HCT116 (cell line): ENCODE results near the gene WDR59. TPM values are rescaled to one million over a fixed set of nuclear protein-coding genes. Genes with fewer than 3 reads are reported as not detected.

Source experiments
- ATAC-seq: fragments of 200-7000 bp; cut with Tn5 transposase; 2 replicates; pipeline ENCODE4 v1.9.1; 2020; ENCODE audit warnings: mild to moderate bottlenecking, moderate library complexity
- BruUV-seq: library from RNA; stranded (reverse); fragments of 400-500 nt; replicated peaks from 2 replicates; lab custom pipeline; 2021; lab: Mats Ljungman, UMichigan
- CTCF ChIA-PET: fragments of 300-600 bp; sonication (Branson Sonifier 250); formaldehyde crosslinking; loops from one replicate; lab custom pipeline; 2021; ENCODE audit warnings: antibody characterized with exemption; lab: Charles Lee
- POLR2A ChIA-PET: fragments of 300-600, 350-600 bp; sonication (Branson Sonifier 250); formaldehyde crosslinking; loops from one replicate; lab custom pipeline; 2021; ENCODE audit warnings: antibody characterized with exemption; lab: Charles Lee
- RAD21 ChIA-PET, 2 experiments: fragments of 300-600 bp; sonication (Branson Sonifier 250); formaldehyde crosslinking; loops; one replicate each; lab custom pipeline; 2023; ENCODE audit warnings: low total read pairs in 2 of 2; ENCODE audit not compliant: uncharacterized antibody in 2 of 2, unreplicated experiment in 2 of 2, low non-redundant PET in 1 of 2; lab: Charles Lee
- DNase-seq: peaks from one replicate; pipeline ENCODE4 v3.0.0-alpha.2; 2010; ENCODE audit warnings: low read depth, low spot score
- H2AFZ ChIP-seq: fragments of 200-600 bp; shearing (Covaris generic), sonication (generic); 2 replicates; pipeline ENCODE4 v1.6.1; 2017; ENCODE audit warnings: low read depth, mixed run types, mixed read lengths, antibody characterized with exemption, low read length; ENCODE audit not compliant: poor library complexity, severe bottlenecking
- H3K27ac ChIP-seq: 2 replicates; pipeline ENCODE4 v1.5.1; 2012; ENCODE audit warnings: low read depth, low read length
- H3K27me3 ChIP-seq: fragments of 200-600 bp; sonication (generic); 2 replicates; pipeline ENCODE4 v1.6.1; 2016; ENCODE audit warnings: mixed run types, low read length, mixed read lengths; ENCODE audit not compliant: insufficient read depth
- H3K36me3 ChIP-seq, 2 experiments: fragments of 200-500 bp in 1 of 2; fragments of 200-600 bp in 1 of 2; sonication (Bioruptor generic) in 1 of 2; sonication (generic) in 1 of 2; 2 replicates each; pipeline versions ENCODE4 v1.5.1 to v1.6.1; 2014 to 2016; ENCODE audit warnings: low read length in 2 of 2, inconsistent platforms in 1 of 2, mixed read lengths in 1 of 2, mixed run types in 1 of 2; ENCODE audit not compliant: insufficient read depth in 2 of 2, control insufficient read depth in 1 of 2
- H3K4me1 ChIP-seq, 2 experiments: fragments of 200-600 bp in 1 of 2; sonication (generic) in 1 of 2; 2 replicates each; pipeline versions ENCODE4 v1.5.1 to v1.6.1; 2012 to 2017; ENCODE audit warnings: low read length in 2 of 2, inconsistent platforms in 1 of 2, mild to moderate bottlenecking in 1 of 2, mixed read lengths in 1 of 2, mixed run types in 1 of 2, moderate library complexity in 1 of 2; ENCODE audit not compliant: insufficient read depth in 2 of 2, control insufficient read depth in 1 of 2
- H3K4me2 ChIP-seq: fragments of 200-600 bp; sonication (generic); 2 replicates; pipeline ENCODE4 v1.6.1; 2017; ENCODE audit warnings: mixed run types, low read length, mixed read lengths
- H3K4me3 ChIP-seq, 2 experiments: fragments of 200-600 bp in 1 of 2; sonication (generic) in 1 of 2; replicated peaks in 1 of 2; 2 replicates each; pipeline ENCODE4 v1.5.1; 2011 to 2016; ENCODE audit warnings: low read length in 2 of 2, control low read depth in 1 of 2, low read depth in 1 of 2, mild to moderate bottlenecking in 1 of 2, mixed read lengths in 1 of 2, mixed run types in 1 of 2
- H3K79me2 ChIP-seq: fragments of 200-600 bp; sonication (generic); 2 replicates; pipeline ENCODE4 v1.6.1; 2017; ENCODE audit warnings: mild to moderate bottlenecking, mixed run types, low read length, moderate library complexity, mixed read lengths; ENCODE audit not compliant: insufficient read depth
- H3K9ac ChIP-seq: fragments of 200-600 bp; sonication (generic); 2 replicates; pipeline ENCODE4 v1.6.1; 2016; ENCODE audit warnings: low read length, mixed read lengths
- H3K9me2 ChIP-seq: fragments of 200-600 bp; sonication (generic), shearing (Covaris generic); 2 replicates; pipeline ENCODE4 v1.6.1; 2017; ENCODE audit warnings: mixed run types, mild to moderate bottlenecking, moderate library complexity; ENCODE audit not compliant: insufficient read depth
- H3K9me3 ChIP-seq, 2 experiments: fragments of 200-500 bp in 1 of 2; fragments of 200-600 bp in 1 of 2; sonication (Bioruptor generic) in 1 of 2; sonication (generic) in 1 of 2; 2 replicates each; pipeline ENCODE4 v1.6.1; 2014 to 2017; ENCODE audit warnings: low read length in 2 of 2, mixed read lengths in 2 of 2, inconsistent platforms in 1 of 2, low read depth in 1 of 2, mild to moderate bottlenecking in 1 of 2, mixed run types in 1 of 2, moderate library complexity in 1 of 2; ENCODE audit not compliant: control insufficient read depth in 1 of 2, insufficient read depth in 1 of 2
- H4K20me1 ChIP-seq: fragments of 200-600 bp; sonication (generic), shearing (Covaris generic); 2 replicates; pipeline ENCODE4 v1.6.1; 2017; ENCODE audit warnings: mixed run types, mild to moderate bottlenecking, moderate library complexity; ENCODE audit not compliant: insufficient read depth
- CEBPB ChIP-seq: IDR thresholded peaks from 2 replicates; pipeline ENCODE4 v1.6.1; 2012; ENCODE audit warnings: low read depth
- EZH2 ChIP-seq: fragments of 200-600 bp; sonication (generic); IDR thresholded peaks from 2 replicates; pipeline ENCODE4 v1.6.1; 2017; ENCODE audit warnings: antibody characterized with exemption, mixed run types
- JUND ChIP-seq: IDR thresholded peaks from 2 replicates; pipeline ENCODE4 v1.6.1; 2012
- POLR2AphosphoS5 ChIP-seq: IDR thresholded peaks from 2 replicates; pipeline ENCODE4 v1.6.1; 2011; ENCODE audit warnings: mild to moderate bottlenecking, low read depth, low read length, moderate library complexity
- ZBTB33 ChIP-seq: IDR thresholded peaks from 2 replicates; pipeline ENCODE4 v1.6.1; 2011; ENCODE audit warnings: mild to moderate bottlenecking, low read length, moderate library complexity; ENCODE audit not compliant: insufficient replicate concordance; ENCODE audit errors: extremely low read depth
- ZFX ChIP-seq: fragments of 450-650 bp; IDR thresholded peaks from 2 replicates; pipeline ENCODE4 v1.6.1; 2017
- intact Hi-C: fragments of 100-400 bp; cut with micrococcal nuclease; formaldehyde crosslinking; loops from 2 replicates; pipeline ENCODE4 v1.10.0; 2022
- total RNA-seq: library from RNA; stranded (reverse); gene quantifications from one replicate; pipeline ENCODE4 v1.2.1, GENCODE V29; 2021; ENCODE audit not compliant: unreplicated experiment
- TF ChIP-seq, protein P1 (sequence below): IDR thresholded peaks from 2 replicates; pipeline ENCODE4 v1.6.1; 2012; ENCODE audit warnings: low read depth
- TF ChIP-seq, protein P2 (sequence below), 3 experiments: fragments of 200-600 bp in 1 of 3; sonication (generic) in 1 of 3; IDR thresholded peaks in 2 of 3; conservative IDR thresholded peaks in 1 of 3; 2 replicates each; pipeline ENCODE4 v1.5.1; 2012 to 2017; ENCODE audit warnings: low read depth in 2 of 3, low read length in 2 of 3, antibody characterized with exemption in 1 of 3, borderline replicate concordance in 1 of 3, control low read depth in 1 of 3, mild to moderate bottlenecking in 1 of 3, mixed read lengths in 1 of 3, mixed run types in 1 of 3, moderate library complexity in 1 of 3; ENCODE audit not compliant: insufficient read depth in 1 of 3

WDR59 gene
- total RNA-seq, 1 experiment from 2014 or later, result 96.9 TPM

DNA sequence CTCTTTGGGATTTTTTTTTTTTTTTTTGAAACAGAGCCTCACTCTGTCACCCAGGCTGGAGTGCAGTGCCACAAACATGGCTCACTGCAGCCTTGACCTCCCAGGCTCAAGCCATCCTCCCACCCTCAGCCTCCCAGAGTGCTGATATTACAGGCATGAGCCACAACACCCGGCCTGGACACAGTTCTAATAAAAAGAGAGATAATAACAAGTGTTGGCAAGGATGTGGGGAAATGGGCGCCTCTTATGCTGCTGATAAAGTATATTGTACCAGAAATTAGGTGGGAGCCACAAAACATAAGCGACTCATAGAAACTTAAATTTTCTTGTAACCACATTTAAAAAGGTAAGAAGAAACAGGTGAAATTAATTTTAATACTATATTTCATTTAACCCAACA, 159.9 kb downstream of the WDR59 start:
- ChIA-PET CTCF (no interaction called here), POLR2A (no interaction called here), RAD21 (no interaction called here)
- Histone ChIP-seq H3K4me2 (no peak overlapping the region), H3K4me3 (no peak overlapping the region), H2AFZ (no peak overlapping the region), H3K27me3 (no peaks in the 10 kb centered on the region), H3K9me2 (no peaks in the 10 kb centered on the region), H3K4me1 (no peaks in the 10 kb centered on the region), H3K36me3 (no peaks in the 10 kb centered on the region), H3K9me3 (no peaks in the 10 kb centered on the region), H3K79me2 (no peaks in the 10 kb centered on the region), H4K20me1 (no peaks in the 10 kb centered on the region), H3K27ac (no peak overlapping the region), H3K9ac (no peak overlapping the region)
- no peak for ATAC-seq
- intact Hi-C loops, result no loop called here
- no TSS peak for BruUV-seq
- DNase-seq, result no peak
- TF ChIP-seq EZH2 (no peak), CEBPB (no peak), ZFX (no peak), ZBTB33 (no peak), JUND (no peak), POLR2AphosphoS5 (no peak)
- TF ChIP-seq, protein P1, sequence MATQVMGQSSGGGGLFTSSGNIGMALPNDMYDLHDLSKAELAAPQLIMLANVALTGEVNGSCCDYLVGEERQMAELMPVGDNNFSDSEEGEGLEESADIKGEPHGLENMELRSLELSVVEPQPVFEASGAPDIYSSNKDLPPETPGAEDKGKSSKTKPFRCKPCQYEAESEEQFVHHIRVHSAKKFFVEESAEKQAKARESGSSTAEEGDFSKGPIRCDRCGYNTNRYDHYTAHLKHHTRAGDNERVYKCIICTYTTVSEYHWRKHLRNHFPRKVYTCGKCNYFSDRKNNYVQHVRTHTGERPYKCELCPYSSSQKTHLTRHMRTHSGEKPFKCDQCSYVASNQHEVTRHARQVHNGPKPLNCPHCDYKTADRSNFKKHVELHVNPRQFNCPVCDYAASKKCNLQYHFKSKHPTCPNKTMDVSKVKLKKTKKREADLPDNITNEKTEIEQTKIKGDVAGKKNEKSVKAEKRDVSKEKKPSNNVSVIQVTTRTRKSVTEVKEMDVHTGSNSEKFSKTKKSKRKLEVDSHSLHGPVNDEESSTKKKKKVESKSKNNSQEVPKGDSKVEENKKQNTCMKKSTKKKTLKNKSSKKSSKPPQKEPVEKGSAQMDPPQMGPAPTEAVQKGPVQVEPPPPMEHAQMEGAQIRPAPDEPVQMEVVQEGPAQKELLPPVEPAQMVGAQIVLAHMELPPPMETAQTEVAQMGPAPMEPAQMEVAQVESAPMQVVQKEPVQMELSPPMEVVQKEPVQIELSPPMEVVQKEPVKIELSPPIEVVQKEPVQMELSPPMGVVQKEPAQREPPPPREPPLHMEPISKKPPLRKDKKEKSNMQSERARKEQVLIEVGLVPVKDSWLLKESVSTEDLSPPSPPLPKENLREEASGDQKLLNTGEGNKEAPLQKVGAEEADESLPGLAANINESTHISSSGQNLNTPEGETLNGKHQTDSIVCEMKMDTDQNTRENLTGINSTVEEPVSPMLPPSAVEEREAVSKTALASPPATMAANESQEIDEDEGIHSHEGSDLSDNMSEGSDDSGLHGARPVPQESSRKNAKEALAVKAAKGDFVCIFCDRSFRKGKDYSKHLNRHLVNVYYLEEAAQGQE, result no peak
- TF ChIP-seq, protein P2, sequence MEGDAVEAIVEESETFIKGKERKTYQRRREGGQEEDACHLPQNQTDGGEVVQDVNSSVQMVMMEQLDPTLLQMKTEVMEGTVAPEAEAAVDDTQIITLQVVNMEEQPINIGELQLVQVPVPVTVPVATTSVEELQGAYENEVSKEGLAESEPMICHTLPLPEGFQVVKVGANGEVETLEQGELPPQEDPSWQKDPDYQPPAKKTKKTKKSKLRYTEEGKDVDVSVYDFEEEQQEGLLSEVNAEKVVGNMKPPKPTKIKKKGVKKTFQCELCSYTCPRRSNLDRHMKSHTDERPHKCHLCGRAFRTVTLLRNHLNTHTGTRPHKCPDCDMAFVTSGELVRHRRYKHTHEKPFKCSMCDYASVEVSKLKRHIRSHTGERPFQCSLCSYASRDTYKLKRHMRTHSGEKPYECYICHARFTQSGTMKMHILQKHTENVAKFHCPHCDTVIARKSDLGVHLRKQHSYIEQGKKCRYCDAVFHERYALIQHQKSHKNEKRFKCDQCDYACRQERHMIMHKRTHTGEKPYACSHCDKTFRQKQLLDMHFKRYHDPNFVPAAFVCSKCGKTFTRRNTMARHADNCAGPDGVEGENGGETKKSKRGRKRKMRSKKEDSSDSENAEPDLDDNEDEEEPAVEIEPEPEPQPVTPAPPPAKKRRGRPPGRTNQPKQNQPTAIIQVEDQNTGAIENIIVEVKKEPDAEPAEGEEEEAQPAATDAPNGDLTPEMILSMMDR (IDR thresholded peaks at IDR 0.05 in 2 of 3, conservative IDR thresholded peaks at IDR 0.05 in 1 of 3; ENCODE audit: borderline replicate concordance in 1 of 3, insufficient read depth in 1 of 3, low read depth in 2 of 3, low read length in 2 of 3), result no peak

Other genes with a start within 250 kb of the WDR59 start
- 11.1 TPM for gene FA2H, start 210.3 kb downstream of the WDR59 start, total RNA-seq
- gene ZNRF1, start 13.9 kb upstream of the WDR59 start, total RNA-seq, result 48.2 TPM
- gene LDHD, start 131.7 kb upstream of the WDR59 start, total RNA-seq, result 3.4 TPM
- gene ZFP1, start 163.4 kb upstream of the WDR59 start, total RNA-seq, result 12.8 TPM
- gene CTRB2, start 222.0 kb upstream of the WDR59 start, total RNA-seq, result 10.0 TPM
- gene CTRB1, start 233.9 kb upstream of the WDR59 start, total RNA-seq, result 5.6 TPM